ENCODE results near the gene ASS1. TPM values are rescaled to one million over a fixed set of nuclear protein-coding genes. Genes with fewer than 3 reads are reported as not detected.

Gene ASS1
- total and polyA plus RNA-seq, 2 of the 13 experiments (the other 11 are each of a cell fraction or from before 2014, with no cell fraction given): 77.6 to 122 TPM

GRCh38 chr9:130499804-130500263 is 55.1 kb downstream of the ASS1 start (continued):
- no peak for TF ChIP-seq ZNF552 (CRISPR knock-in tag; IDR thresholded peaks at IDR 0.05; ENCODE audit: borderline replicate concordance)
- TF ChIP-seq, protein P1, sequence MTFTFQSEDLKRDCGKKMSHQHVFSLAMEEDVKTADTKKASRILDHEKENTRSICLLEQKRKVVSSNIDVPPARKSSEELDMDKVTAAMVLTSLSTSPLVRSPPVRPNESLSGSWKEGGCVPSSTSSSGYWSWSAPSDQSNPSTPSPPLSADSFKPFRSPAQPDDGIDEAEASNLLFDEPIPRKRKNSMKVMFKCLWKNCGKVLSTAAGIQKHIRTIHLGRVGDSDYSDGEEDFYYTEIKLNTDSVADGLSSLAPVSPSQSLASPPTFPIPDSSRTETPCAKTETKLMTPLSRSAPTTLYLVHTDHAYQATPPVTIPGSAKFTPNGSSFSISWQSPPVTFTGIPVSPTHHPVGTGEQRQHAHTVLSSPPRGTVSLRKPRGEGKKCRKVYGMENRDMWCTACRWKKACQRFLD (CRISPR knock-in tag; IDR thresholded peaks at IDR 0.05; ENCODE audit: borderline replicate concordance): no peak; the same call in 1 of the 2 replicates
- TF ChIP-seq HHEX (CRISPR knock-in tag; IDR thresholded peaks at IDR 0.05): 0 out of 2 replicates have a peak, but pooled peaks have one; percentile 13
- TF ChIP-seq BRCA1 (CRISPR knock-in tag; IDR thresholded peaks at IDR 0.05): no peak
- peak; percentile 76 for TF ChIP-seq ZNF788 (CRISPR knock-in tag; IDR thresholded peaks at IDR 0.05; ENCODE audit: borderline replicate concordance)
- TF ChIP-seq NRL (CRISPR knock-in tag; IDR thresholded peaks at IDR 0.05; ENCODE audit: borderline replicate concordance): no peak; the same call in 1 of the 2 replicates
- TF ChIP-seq AGO1 (IDR thresholded peaks at IDR 0.05; ENCODE audit: low read depth, low read length, poor library complexity, severe bottlenecking): no peak
- TF ChIP-seq ZNF350 (CRISPR knock-in tag; IDR thresholded peaks at IDR 0.05; ENCODE audit: borderline replicate concordance, low read depth): no peak
- TF ChIP-seq, protein P2, sequence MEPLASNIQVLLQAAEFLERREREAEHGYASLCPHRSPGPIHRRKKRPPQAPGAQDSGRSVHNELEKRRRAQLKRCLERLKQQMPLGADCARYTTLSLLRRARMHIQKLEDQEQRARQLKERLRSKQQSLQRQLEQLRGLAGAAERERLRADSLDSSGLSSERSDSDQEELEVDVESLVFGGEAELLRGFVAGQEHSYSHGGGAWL (CRISPR knock-in tag; IDR thresholded peaks at IDR 0.05): peak; percentile 49; the same call in 1 of the 2 replicates
- TF ChIP-seq ZFP36L1 (CRISPR knock-in tag; IDR thresholded peaks at IDR 0.05): no peak
- no peak for TF ChIP-seq ZNF737 (CRISPR knock-in tag; IDR thresholded peaks at IDR 0.05; ENCODE audit: borderline replicate concordance)
- TF ChIP-seq HNF4A (CRISPR knock-in tag; IDR thresholded peaks at IDR 0.05): peak; percentile 94
- 0 out of 2 replicates have a peak, but pooled peaks have one; percentile 43 for TF ChIP-seq CC2D1A (CRISPR knock-in tag; IDR thresholded peaks at IDR 0.05)
- TF ChIP-seq, protein P3, sequence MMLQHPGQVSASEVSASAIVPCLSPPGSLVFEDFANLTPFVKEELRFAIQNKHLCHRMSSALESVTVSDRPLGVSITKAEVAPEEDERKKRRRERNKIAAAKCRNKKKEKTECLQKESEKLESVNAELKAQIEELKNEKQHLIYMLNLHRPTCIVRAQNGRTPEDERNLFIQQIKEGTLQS (CRISPR knock-in tag; IDR thresholded peaks at IDR 0.05): peak; percentile 96
- TF ChIP-seq MTA3 (CRISPR knock-in tag; IDR thresholded peaks at IDR 0.05): no peak
- TF ChIP-seq TRIM24 (CRISPR knock-in tag; IDR thresholded peaks at IDR 0.05): no peak
- no peak for TF ChIP-seq SKI (IDR thresholded peaks at IDR 0.05; ENCODE audit: partially characterized antibody)
- TF ChIP-seq RFX5 (IDR thresholded peaks at IDR 0.05; ENCODE audit: low read depth, low read length): no peak
- no peak for TF ChIP-seq NCOR1 (IDR thresholded peaks at IDR 0.05; ENCODE audit: borderline replicate concordance, low read length)
- TF ChIP-seq KLF16 (CRISPR knock-in tag; IDR thresholded peaks at IDR 0.05): no peak
- TF ChIP-seq RCOR2 (CRISPR knock-in tag; IDR thresholded peaks at IDR 0.05): no peak; the same call in 1 of the 2 replicates
- TF ChIP-seq MYC (CRISPR knock-in tag; IDR thresholded peaks at IDR 0.05; ENCODE audit: borderline replicate concordance): peak; percentile 98
- no peak for TF ChIP-seq ZNF564 (CRISPR knock-in tag; IDR thresholded peaks at IDR 0.05)
- TF ChIP-seq NFYC (CRISPR knock-in tag; IDR thresholded peaks at IDR 0.05): no peak
- TF ChIP-seq KLF13 (CRISPR knock-in tag; IDR thresholded peaks at IDR 0.05): no peak
- TF ChIP-seq ZSCAN29 (CRISPR knock-in tag; conservative IDR thresholded peaks at IDR 0.05): no peak
- TF ChIP-seq STAT5B (CRISPR knock-in tag; IDR thresholded peaks at IDR 0.05): no peak
- TF ChIP-seq SMYD3 (CRISPR knock-in tag; IDR thresholded peaks at IDR 0.05): no peak
- no peak for TF ChIP-seq ZNF619 (CRISPR knock-in tag; IDR thresholded peaks at IDR 0.05)

All from HepG2 (cell line).